Fibroblast of skin of right quadriceps (primary cell): ENCODE measurements around the gene ABI3.

Experiments
- DNase-seq: peaks from one replicate; pipeline ENCODE4 v3.0.0-alpha.2; 2013

Gene ABI3

DNA sequence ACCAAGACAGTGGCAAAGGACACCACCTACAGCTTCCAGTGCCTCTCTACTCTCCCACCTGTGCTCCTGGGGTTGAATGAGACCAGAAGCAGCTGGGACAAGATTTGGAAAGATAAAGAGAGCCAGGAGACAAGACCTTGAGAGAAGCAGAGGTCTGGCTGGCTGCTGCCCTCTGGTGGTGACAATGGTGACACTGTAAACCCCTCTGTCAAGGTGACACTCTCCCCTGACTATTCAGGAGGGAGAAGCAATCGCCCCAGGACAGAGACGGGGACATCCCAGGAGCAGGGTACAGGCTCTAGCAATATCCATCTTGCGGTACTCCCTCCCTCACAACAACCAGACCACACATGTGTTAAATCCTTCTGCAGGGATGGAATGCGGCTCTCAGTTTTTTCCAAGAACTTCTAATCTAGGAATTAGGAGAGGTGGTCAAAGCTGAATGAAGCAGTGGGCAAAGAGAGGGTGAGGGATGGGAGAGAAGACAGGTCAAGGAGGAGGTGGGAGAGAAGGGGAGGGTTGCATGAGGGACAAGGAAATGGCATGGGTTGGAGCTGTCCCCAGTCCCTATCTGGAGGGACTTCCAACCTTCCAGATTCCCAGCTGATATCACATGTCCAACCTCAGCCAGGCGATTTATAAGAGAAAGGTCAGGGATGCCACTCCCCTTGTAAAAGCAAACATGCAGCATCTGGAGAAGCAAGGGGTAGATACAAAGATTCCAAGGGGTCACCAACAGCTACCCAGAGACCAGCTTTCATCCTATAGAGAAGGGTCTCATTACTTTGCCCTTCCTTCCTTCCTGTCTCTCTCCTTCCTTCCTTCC is 17.1 kb downstream of the ABI3 start:
- DNase-seq = peak; percentile 58

DNA sequence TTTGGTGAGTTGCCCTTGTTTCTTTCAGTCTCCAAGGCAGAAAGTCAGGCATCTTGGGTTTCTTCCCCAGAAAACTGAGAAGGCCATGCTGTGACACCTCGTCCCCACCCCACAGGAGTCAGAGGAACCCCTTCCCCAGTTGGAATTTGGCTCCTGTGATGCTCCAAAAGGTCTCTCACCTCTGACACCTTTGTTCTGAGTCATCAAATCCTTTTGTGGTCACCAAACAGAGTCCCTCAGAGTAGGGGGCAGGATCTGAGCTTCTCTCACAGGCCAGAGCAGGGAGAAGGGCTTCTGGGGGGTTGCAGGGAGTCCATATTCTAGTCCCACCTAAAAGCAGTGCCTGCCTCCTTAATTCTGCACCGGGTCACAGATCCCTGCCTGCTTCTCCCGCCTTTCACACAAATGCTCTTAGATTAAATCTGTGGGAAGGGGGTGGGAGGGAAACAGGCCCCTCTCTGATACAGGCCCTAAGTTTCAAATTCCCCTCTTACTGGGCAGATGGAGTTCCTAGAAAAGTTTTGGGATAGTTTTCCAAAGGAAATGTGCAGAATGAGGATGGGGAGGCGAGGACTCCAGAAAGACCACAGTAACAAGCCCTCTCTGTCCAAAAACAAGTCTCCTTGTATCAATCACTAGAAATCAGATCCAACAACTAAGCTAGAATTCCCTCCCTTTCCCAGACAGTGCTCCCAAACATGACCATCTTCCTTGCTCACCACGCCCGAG is 18.7 kb downstream of the ABI3 start:
- DNase-seq = no peak

DNA sequence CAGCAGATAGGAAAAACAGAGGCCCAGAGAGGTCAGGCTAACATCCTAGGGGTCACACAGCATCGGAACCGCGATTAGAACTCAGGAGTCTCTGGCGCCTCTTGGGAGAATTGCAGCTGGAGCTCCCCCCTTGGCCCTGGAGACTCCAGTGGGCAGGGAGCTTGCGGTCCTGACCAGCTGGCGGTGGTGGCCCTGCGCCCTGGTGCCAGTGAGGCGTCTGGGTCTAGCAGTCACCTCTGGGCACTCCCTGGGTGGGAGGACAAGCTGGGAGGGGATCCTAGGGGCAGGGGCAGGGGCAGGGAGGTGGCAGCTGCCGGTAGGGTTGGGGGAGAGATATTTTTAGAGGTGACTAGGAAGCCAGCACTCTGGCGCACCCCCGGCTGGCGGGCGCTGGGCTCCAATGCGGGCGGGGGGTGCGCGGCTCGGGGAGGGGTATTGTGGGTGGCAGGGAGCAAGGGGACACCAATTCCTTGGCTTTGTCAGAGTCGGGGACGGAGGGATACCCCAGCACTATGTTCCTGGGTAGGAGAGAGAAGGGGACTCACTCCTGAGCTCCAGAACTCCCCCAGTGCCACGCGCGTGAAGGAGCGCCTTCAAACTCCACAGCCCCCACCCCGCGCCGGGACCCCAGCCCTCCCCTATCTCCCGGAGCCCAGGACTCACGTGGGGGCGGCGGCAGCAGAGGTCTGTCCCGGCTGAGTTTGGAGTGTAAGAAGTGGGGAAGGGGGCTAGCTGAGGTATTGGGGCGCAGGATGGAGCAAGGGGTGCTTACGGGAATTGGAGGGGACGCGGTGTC is 19.5 kb downstream of the ABI3 start:
- no peak for DNase-seq

DNA sequence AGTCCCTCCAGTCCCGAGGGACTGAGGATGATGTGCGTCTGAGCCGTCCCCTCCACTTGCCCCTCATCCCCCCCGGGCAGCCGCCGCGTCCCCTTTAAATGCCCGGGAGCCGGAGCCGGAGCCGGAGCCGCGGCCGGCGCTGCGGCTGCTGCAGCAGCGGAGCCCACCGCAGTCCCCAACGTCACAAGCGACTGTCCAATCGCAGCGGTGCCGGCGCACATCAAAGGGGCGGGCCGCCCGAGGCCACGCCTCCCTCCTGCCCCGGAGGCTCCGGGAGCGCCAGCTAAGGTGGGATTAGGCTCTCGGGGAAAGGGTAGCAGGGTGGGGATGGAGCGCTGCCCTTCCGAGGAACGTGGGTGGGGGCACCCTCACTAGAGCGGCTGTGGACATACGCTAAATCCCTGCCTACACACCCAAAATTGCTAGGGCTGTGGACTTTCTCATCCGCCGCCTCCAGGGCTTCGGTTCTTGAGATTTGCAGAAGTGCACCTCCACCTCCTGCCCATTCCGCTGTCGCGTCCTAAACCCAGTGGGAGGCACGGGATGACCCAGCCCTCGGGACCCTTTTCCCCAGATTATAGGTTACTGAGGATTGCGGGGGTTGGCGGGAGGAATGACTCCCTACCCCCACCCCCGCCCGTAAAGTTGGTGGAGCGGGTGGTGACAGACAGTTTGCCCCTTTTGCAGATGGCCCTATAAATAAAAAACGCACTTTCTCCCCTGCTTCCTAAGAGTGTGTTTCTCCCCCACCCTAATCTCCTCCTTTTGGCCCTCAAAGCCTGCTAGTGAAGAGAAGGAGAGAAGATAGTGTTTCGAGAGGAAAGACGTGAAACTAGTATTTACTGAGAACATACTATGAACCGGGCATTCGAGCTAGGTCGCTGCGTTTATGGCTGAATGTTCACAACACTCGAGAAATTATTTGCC is 20.4 kb downstream of the ABI3 start, which contains the start of gene PHOSPHO1:
Gene PHOSPHO1, minus strand, starts transcription at position 152 of the 927 bp plus-strand sequence. CDS start 4,096 bp downstream, outside the sequence.
- peak; percentile 79 for DNase-seq

DNA sequence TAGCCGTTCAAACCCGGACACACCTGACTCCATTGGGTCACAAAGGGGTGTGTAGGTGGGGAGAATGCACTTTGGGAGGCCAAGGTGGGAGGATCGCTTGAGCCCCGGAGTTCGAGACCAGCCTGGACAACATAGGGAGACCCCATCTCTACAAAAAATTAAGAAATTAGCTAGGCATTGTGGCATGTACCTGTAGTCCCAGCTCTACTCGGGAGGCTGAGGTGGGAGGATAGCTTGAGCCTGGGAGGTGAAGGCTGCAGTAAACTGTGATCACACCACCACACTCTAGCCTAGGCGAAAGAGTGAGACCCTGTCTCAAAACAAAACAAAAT is 21.0 kb downstream of the ABI3 start:
- no peak for DNase-seq

DNA sequence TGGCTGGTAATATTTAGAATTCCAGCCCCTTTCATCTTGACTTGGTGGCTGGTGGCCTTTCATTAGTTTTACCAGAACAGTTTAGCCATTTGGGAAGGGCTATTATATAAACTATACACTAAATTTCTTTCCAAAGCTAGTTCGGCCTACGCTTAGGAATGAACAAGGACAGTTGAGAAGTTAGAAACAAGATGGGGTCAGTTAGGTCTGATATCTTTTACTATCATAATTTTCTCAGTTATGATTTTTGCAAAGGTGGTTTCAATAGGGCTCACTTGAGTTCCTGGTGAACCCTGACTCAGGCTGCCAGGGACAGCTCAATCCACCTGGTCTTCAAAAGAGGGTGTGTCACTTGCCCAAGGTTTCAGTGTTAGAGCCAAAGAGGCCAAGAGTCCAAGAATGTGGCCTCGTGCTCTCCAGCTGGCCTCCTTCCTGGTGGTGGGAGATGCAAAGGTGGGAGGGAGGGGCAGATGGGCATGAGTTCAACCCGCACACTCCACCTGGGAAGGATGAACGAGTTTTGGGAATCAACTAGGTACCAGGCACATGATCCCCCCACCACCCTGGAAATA is 24.1 kb downstream of the ABI3 start:
- DNase-seq = no peak

DNA sequence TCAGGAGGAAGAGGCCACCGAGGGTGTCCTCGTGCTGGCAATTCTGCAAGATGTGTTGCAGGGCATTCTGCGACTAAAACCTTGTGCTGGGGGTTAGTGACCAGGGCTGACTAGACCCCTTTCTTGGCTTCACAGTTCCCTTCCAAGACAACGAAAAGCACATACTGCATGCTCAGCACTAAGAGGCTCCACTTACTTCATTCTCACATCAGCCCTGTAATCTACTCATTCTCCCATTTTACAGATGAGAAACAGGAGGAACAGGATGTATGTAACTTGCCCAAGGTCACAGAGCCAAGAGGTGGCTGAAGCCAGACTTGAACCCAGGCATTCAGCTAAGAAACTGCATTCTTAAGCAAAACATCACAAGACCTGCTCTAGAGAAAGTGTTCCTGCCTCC is 25.4 kb downstream of the ABI3 start:
- DNase-seq = no peak

DNA sequence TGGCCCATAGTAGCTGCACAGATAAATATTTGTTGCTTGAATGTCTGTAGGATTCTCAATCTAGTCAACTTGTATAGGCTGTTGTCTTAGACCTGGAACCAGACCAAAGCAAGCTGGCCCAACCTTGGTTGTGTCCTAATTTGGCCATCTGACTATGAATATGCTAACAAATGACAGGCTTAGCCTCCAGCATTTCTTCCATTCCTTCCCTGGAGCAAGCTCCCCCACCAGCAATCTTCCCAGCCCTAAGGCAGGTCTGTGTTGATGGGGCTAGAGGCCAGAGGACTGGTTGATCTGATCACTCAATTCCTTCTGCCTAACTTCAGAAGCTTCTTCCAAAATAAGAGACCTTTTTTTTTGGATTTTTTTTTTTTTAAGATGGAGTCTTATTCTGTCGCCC is 29.5 kb downstream of the ABI3 start:
- DNase-seq = no peak

DNA sequence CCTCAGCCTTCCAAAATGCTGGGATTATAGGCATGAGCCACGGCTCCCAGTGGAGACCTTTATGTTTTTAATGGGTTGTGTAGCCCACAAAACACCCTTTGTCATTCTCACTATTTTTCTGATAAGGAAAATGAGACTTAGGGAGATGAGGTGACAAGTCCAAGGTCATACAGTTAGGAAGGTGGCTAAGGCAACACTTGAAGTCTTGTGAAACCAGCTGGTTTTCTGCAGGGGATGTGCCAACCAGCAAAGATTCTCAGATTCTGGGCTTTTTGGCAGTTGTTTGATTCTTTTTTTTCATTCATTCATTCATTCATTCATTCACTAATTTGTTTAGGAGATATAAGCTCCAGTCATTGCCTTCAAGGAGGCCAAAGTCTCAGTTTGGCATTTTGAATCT is 30.1 kb downstream of the ABI3 start:
- no peak for DNase-seq

DNA sequence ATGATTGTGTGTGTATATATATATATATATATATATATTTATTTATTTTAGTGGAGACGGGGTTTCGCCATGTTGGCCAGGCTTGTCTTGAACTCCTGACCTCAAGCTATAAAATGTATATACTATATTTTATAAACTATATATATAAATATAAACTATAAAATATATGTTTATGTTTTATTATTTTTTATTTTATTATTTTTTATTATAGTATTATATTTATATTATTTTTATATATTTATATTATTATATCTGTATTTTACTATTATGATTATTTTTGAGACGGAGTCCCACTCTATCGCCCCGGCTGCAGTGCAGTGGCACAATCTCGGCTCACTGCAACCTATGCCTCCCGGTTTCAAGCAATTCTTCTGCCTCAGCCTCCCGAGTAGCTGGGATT is 30.5 kb downstream of the ABI3 start:
- no peak for DNase-seq

DNA sequence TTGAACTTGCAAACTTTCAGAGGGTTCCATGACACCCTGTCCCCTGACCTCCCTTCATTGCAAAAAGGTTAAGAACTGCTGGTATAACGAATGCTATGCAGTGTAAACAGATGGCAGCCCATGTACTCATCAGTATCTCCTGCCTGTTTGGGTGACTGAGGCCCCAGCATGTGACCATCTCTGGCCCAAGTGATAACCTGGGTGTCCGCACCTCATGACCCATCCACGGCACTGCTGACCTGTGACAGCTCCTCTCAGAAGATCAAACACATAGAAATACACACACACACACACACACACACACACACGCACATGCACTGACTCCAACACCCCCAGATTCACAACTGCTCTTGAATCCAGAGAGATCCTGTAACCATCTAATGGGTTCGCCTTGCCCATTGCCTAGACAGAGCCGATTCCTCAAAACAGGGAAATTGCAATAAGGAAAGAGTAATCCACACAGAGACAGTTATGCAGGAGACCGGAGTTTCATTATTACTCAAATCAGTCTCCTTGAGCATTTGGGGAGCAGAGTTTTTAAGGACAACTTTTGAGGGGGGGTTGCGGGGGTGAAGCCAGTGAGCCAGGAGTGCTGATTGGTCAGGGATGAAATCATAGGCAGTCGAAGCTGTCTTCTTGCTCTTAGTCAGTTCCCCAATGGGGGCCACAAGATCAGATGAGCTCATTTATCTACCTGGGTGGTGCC is 31.3 kb downstream of the ABI3 start:
- no peak for DNase-seq

DNA sequence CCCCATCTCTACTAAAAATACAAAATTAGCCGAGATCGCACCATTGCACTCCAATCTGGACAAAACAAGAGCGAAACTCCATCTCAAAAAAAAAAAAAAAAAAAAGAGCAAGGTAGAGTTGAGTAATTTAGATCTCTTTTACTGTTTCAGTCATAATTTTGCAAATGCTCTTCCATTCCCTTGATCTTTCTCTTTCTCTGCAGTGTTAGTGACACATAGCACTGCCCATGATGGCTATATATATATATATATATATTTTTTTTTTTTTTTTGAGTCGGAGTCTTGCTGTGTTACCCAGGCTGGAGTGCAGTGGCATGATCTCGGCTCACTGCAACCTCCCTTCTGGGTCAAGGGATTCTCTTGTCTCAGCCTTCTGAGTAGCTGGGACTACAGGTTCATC is 32.3 kb downstream of the ABI3 start:
- no peak for DNase-seq

DNA sequence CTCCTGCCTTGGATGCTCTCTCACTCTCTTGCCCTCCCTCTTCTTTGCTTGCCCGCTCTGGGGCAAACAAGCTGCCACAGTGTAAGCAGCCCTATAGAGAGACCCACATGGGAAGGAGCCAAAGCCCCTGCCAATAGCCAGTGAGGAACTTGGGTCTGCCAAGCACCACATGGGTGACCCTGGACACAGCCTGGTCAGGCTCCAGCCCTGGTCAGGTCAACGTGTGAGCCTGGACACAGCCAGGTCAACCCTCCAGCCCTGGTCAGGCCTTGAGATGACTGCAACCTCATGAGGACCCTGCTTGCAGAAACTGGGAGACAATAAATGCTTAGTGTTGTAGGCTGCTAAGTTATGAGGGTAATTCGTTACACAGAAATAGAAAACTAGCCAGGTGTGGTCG is 34.3 kb downstream of the ABI3 start:
- DNase-seq = no peak

DNA sequence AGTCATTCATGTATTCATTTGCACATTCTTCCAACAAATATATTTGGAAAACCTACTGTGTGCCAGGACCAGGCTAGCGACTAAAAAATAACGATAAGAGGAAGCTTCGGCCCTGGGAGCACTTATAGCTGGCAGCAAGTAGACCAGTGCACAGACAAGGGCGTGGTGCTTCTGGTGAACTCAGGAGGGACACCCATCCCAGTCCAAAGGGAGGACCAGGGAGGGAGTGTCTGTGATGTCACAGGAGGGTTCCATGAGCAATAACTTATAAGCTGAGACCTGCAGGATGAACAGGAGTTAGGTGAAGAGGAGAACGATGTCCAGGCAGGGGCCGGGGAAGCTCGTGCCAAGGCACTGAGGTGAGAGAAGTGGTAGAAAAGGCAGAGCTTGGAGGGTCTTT is 37.4 kb downstream of the ABI3 start:
- DNase-seq = no peak

DNA sequence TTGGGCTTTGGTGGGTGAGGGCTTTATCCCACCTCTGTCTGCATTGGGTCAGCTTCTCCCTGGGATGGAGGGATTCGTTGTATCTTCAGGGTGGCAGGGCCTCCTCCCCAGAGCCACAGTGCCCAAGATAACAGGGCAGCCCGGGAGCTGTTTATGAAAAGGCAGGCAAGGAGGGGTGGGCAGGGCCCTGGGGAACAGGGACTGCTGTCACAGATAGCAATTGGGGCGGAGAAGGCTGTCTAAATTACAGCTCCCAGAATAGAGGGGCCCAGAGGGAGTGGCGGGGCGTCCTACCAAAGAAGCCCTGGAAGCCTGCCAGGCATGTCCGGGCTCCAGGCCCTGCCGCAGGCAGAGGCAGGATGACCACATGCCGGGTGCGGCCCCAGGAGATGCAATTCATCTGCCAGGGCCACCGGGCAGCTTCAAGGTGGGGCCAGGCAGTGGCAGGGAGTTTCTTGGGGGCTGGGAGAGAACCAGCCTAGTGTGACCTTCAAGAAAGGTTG is 38.8 kb downstream of the ABI3 start:
- no peak for DNase-seq

DNA sequence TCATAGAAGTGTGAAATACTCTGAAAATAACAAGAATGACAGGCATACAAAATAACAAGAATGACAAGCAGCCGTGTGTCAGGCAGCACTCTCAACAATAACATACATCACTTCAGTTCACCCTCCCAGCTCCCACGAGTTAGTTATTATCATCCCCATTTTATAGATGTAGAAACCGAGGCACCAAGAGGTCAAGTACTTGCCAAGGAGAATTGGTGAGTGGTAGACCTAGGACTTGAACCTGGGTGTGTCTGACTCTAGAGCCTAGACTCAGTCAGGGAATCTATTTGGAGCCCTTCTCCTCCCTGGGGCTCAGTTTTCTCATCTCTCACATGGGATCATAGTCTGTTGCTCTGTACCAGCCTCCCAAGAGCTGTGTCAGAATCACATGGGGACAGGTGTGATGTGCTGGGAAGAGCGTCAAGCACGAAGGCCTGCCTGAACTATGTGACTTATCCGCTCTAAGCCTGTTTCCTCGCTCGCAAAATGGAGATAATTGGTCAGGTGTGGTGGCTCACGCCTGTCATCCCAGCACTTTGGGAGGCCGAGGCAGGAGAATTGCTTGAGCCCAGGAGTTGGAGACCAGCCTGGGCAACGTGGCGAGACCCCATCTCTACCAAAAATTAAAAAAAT is 39.5 kb downstream of the ABI3 start:
- DNase-seq = no peak

DNA sequence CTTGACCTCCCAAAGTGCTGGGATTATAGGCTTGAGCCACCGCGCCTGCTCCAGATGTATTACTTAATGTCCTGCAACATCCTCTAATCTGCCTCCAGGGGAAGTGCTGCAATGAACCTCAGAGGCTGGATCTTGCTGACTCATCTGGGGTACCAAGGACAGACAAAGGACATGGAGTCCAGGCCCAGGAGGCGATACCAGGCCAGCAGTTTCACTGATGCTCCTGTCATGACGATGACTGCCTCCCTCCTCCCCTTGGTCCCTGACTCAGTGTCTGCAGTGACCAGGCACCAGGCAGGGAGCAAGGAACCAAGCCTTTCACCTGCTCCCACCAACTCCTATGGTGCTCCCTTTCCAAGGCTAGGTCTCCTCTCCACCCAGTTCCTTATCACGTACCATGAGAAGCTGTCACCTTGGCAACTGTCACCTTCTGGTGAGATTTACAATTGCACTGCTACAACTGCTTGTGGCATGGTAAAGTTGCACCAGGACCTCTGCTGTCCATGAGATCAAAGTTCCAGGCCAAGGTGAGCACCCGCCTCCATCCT is 41.7 kb downstream of the ABI3 start:
- no peak for DNase-seq

DNA sequence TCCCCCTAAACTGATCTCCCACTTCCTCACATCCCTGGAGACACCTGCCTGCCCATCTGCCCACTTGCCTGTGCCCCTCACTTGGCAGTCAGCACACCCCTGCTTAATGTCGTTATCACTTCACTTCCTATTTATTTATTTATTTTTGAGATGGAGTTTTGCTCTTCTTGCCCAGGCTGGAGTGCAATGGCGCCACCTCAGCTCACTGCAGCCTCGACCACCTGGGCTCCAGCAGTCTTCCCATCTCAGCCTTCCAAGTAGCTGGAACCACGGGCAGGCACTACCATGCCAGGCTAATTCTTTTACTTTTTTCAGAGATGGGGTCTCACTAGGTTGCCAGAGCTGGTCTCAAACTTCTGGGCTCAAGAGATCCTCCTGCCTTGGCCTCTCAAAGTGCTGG is 43.6 kb downstream of the ABI3 start:
- no peak for DNase-seq

DNA sequence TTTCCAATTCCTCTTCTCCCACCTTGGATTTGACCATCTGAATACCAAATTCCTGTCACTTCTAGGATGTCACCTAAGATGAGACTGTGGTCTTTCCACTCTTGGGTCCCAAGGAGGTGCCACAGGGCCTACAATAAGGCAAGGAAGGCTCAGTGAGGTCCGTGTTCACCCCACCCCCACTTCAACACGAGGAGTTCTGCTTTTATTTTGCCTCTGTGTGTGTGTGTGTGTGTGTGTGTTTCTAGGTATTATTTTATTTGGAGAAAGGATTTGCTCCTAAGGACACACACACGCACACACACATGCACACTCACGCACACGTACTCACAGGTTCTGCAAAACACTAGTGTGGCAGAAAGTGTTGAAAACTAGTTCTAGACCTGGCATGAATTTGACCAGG is 44.6 kb downstream of the ABI3 start:
- DNase-seq = no peak

DNA sequence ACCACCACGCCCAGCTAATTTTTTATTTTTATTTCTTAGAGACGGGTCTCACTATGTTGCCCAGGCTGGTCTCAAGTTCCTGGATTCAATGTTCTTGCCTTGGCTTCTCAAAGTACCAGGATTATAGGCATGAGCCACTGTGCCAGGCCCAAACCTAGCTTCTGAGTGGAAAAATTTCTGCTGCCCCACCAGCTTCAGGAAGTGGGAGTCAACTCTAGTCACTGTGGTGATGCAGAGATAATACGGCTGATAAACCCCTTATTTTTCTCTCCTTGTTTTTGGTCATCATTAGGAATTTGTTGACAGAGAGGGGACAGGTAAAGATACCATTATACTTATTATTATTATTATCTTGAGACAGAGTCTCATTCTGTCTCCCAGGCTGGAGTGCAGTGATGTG is 47.9 kb downstream of the ABI3 start:
- DNase-seq = no peak

DNA sequence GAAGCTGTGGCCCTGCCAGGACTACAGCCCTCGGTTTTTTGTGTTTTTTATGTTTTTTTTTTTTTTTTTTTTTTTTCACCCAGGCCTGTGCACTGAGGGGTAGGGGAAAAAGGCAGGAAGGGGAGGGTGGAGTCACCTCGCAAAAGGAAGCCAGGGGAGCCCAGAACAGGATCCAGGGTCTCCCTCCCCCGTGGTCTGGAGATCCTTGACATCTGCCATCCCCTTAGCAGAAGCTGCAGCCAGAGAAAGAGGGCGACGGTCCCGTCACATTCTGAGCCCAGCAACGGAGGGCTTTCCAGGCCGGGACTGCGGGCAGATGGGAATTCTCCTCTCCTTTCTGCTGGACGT is 49.1 kb downstream of the ABI3 start:
- no peak for DNase-seq
